DMS53 treated with DMSO at 0.1 percent for 48 hours (cell line): ENCODE results near the gene NOP56.
"Not testable (repeated sequence)": the region's sequence is repeated elsewhere in the genome, so short reads cannot be mapped to it uniquely, and the experiment has no call there.

Experiments
- DNase-seq: peaks from one replicate; lab custom pipeline; 2025; ENCODE audit not compliant: unreplicated experiment; lab: John Stamatoyannopoulos, UW

Gene NOP56

DNA sequence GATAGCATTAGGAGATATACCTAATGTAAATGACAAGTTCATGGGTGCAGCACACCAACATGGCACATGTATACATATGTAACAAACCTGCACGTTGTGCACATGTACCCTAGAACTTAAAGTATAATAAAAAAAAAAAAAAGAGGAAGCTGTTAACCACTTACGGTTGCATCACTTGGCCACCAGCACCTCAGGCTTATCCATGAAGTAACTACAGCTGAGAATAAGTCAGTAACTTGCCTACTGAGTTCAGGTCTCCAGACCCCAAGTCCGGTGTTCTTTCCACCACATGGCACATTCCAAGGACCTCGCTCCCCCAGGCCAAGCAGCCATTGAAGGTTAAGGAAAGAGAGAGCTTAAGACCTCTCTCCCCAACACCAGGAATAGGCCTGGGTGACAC lies 32.4 kb downstream of the NOP56 start:
- not testable (repeated sequence) for DNase-seq

DNA sequence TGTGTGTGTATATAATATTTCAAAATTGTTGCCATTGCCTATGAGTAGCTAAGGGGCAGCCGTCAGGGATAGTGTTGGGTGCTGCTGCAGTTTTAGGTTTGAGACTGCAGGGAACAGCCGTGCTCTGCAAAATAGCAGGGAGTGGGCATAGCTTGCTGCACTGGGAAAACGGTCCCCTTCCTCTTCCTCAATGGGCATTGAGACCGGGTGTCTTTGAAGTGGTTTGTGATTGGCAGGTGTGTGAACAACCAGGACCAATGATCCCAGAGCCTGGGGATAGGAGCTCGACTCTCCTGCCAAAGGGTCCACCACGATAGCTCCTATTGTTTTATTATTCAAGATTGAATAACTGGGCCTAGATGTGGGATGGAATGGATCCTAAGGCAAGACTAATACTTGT lies 35.1 kb downstream of the NOP56 start:
- DNase-seq: no peak

DNA sequence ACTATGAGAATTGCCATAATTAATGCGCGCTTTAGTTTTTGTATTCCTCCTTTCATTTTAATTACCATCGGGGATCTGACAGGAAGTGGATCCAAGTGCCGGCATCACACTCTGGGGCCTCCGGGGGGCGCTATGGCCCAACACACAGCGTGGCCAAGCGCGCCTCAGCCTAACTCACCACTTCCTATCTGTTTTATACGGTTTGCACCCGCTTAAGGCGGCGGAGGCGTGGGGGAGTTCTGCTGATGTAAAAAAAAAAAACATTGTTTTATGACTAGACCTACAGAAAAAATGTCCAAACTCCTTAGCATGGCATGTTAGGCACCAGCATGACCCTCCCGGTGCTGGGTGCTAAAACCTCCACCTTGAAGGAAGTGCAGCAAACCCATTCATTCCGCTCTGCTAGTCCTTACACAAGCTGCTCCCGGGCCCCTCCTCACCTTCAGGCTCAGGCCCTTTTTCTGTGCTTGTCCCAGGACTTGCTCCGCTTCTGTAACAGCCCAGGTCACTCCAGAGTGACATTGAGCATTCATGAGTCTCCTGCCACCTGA lies 35.7 kb downstream of the NOP56 start:
- DNase-seq: peak; percentile 65

DNA sequence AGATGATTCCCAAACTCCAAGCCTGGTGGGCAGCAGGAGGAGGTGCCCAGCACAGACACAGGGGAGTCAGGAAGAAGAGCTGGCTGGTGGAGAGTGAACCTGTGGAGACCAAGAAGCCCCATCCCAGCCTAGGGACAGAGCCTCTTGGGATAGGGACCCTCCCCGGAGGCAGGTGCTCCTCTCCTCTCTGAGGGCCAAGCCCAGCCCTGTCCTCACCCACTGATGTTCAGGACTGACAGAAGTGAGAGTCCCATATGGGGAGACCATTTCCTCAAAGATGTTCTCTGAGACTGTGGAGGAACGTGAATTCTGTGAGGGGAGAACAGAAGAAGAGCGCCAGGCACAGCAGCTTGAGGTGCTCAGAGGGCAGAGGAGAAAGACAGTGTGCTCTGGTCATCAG lies 37.8 kb downstream of the NOP56 start:
- no peak for DNase-seq

GRCh38 chr20:2690718-2691117 lies 38.3 kb downstream of the NOP56 start:
- DNase-seq: no peak

DNA sequence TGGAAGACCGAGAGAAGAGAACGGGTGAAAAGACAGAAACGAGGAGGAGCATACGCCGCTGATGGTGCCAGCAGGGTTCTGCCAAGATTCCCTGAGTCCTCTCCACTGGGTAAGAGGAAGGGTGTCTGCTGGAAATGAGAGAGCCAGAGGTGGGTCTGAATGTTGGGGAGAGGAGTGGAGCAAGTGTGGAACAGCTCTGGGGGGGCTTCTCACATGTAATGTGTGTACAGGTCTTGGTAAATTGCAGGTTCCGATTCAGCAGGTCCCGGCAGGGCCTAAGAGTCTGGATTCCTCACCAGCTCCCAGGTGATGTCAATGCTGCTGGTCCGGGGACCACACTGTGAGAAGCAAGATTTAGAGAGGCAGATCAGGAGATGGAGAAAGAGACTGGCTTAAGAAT lies 38.7 kb downstream of the NOP56 start:
- DNase-seq: no peak

DNA sequence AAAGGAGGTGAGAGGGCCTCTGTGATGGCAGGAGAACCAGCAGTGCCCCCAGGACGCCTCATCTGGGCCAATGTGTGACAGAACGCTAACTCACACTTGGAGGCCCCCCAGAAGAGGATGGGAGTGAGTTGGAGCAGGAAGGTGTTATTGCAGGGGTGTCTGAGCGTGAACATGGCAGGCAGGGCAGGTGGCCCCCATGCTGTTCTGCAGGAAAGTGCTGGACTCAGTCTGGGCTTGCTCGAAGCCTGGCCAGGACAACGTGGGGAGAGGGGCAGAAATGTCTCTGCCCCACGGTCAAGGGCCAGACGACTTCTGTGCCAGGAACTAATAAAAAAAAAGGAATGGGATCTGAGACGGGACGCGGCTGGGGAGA lies 39.2 kb downstream of the NOP56 start:
- no peak for DNase-seq

- DNase-seq: peak; percentile 25
Observed at GRCh38 chr20:2692036-2692885, 39.8 kb downstream of the NOP56 start, which contains the start of gene EBF4. TSS of gene EBF4 (plus strand) at chr20:2692780. CDS start at chr20:2693646, 866 bp downstream.

GRCh38 chr20:2692886-2693285 lies 40.5 kb downstream of the NOP56 start:
- no peak for DNase-seq

- no peak for DNase-seq
Observed at GRCh38 chr20:2693286-2694007, 41.0 kb downstream of the NOP56 start.

- no peak for DNase-seq
Observed at GRCh38 chr20:2694008-2694471, 41.6 kb downstream of the NOP56 start.

GRCh38 chr20:2694519-2694918 lies 42.1 kb downstream of the NOP56 start:
- no peak for DNase-seq

DNA sequence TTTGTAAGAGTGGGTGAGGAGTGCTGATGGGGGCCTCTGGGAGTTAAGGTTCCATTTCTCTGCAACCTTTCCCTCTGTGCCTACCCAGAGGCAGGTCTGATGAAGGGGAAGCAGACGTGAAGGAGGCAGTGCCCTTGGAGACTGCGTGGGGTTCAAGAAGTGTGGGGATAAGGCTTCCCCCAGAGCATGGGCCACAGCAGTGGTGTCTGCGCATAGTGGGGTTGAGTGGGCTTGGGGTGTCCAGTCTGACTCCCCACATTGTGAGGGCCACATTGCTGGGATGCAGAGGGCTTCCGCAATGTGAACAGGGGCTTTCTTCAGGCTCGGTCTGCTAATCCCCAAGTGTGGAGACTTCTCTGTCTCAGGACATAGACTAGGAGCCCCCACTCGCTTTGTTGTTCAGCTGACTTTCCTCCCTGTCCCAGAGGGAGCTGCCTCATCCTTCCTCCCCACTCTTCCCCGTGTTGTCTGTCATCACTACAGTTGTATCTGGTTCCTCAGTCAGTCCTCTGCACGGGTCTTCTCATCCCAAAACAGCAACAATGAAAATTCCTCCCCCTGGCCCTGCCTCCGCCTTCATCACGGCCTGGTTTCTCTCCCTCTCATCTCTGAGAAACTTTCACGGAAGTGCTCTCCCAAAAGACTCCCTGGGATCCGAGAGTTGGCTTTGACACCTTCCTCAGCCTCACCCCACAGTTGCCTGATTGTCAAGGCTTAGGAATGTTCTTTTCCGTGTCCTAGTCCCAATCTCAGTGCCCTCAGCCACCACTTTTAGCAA lies 43.0 kb downstream of the NOP56 start:
- no peak for DNase-seq

GRCh38 chr20:2695984-2696525 lies 43.6 kb downstream of the NOP56 start:
- DNase-seq: not testable (repeated sequence)

- DNase-seq: no peak
Observed at GRCh38 chr20:2696646-2697045, 44.2 kb downstream of the NOP56 start.

DNA sequence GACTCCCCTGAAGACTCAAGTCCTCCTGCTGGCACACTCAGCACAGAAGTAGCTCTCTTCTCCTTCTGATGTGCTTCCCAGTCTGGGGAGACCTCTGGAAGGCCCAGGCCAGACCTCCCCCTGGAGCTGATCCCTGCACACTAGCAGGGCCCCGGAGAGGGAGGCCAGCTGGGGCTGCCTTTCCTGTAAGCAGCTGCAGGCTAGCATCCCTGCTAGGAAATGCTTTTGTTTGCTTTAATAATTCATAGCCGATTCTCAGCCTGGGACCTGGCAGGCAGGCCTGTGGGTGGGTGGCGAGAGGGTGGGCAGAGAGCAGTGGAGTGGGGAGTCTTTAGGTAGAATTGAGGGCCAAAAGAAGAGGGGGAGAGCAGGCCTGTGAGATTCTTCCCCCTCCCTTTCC lies 45.3 kb downstream of the NOP56 start:
- no peak for DNase-seq

GRCh38 chr20:2698186-2698817 lies 45.9 kb downstream of the NOP56 start:
- no peak for DNase-seq

GRCh38 chr20:2698912-2699311 lies 46.5 kb downstream of the NOP56 start:
- DNase-seq: no peak

DNA sequence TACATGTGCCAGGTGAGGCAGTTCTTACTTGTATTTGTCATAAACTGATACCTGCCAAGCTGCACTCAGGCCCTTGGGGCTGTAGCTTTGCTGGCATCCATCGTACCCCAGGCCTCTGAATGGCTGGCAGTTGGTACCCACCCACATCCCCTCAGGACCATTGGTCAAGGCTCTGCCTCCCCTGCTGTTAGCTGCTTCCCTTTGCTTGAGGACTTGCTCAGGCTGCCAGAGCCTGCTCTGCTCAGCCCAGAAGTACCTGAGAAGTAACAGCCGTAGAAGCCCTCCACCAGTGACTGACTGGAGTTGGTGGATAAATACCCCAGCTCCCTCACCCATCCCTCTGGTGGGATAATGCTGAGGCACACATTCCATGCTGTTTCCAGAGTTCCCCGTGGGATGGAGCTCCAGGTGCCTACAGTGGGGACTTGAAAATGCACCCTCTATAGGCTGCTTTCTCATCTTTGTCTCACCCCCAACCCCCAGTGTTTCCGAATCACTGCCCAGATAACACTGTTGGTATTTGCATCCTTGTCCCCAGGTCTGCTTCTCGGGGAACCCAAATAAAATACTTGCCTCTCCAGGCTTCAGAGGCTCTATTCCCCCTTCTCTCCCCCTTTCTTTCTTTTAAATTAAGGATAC lies 47.5 kb downstream of the NOP56 start:
- DNase-seq: no peak
